Glutamatergic neuron (in vitro differentiated cells): ENCODE measurements around the gene ADIPOR2. TPM values are rescaled to one million over a fixed set of nuclear protein-coding genes. Genes with fewer than 3 reads are reported as not detected.

Experiments used
- DNase-seq: peaks from one replicate; pipeline ENCODE4 v3.0.0; 2022
- H3K27ac Mint-ChIP-seq: one replicate; pipeline ENCODE4 v1.8.0; 2020; ENCODE audit warnings: mild to moderate bottlenecking, mixed read lengths, inconsistent platforms; ENCODE audit not compliant: unreplicated experiment
- H3K27me3 Mint-ChIP-seq: one replicate; pipeline ENCODE4 v1.8.0; 2020; ENCODE audit warnings: mild to moderate bottlenecking, moderate library complexity, mixed read lengths, inconsistent platforms; ENCODE audit not compliant: unreplicated experiment
- H3K36me3 Mint-ChIP-seq: one replicate; pipeline ENCODE4 v1.8.0; 2020; ENCODE audit warnings: mild to moderate bottlenecking, mixed read lengths, inconsistent platforms; ENCODE audit not compliant: unreplicated experiment
- H3K4me1 Mint-ChIP-seq: one replicate; pipeline ENCODE4 v1.8.0; 2020; ENCODE audit warnings: mild to moderate bottlenecking, low read depth, mixed read lengths, inconsistent platforms; ENCODE audit not compliant: unreplicated experiment
- H3K4me3 Mint-ChIP-seq: one replicate; pipeline ENCODE4 v1.8.0; 2020; ENCODE audit warnings: mild to moderate bottlenecking, mixed read lengths, inconsistent platforms; ENCODE audit not compliant: unreplicated experiment
- H3K9me3 Mint-ChIP-seq: one replicate; pipeline ENCODE4 v1.8.0; 2020; ENCODE audit warnings: mild to moderate bottlenecking, moderate library complexity, mixed read lengths, inconsistent platforms; ENCODE audit not compliant: unreplicated experiment
- total RNA-seq: library from RNA; stranded (reverse); fragmentation: NEBNext Ultra II Directional; extraction: Animal tissue kit (Norgen Biotek cat#: 25700); gene quantifications from one replicate; pipeline ENCODE4 v1.2.1, GENCODE V29; 2021; ENCODE audit not compliant: unreplicated experiment
- TF ChIP-seq, protein P1 (sequence below): fragments of 200-600 bp; sonication (generic); IDR thresholded peaks from one replicate; pipeline ENCODE4 v1.5.0; 2021; ENCODE audit not compliant: partially characterized antibody, unreplicated experiment

ADIPOR2 gene
- total RNA-seq, 1 donor from 2014 or later: 43.3 TPM

DNA sequence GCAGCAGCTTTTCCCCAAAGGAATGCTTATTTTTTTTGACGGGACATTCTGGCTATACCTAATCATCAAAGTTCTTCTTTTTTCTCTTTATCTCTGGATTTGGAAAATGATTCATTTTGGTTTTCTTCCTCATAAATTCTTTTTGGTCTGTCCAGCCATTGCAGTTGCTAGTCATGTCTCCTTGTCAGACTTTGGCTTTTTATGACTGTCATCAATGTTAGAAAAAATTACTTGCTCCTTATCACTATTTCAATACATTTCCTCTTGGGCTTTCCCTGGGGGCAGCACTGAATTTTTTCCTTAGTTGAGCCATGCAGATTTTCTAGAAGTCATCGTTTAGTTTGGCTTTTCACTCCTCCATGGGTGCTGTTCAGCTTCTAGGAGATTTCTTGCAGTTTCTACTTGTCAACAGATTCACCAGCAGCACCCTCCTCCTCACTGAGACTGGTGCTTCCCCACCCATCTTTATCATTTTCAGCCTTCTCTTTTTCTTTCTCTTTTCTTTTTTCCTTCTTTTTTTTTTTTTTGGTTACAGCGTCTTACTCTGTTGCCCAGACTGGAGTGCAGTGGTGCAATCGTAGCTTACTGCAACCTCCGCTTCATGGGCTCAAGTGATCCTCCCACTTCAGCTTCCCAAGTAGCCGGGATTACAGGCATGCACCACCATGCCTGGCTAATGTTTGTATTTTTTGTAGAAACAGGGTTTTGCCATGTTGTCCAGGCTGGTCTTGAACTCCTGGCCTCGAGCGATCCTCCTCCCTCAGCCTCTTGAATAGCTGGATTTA, 5.2 kb downstream of the ADIPOR2 start:
- no peak overlapping the region for H3K27ac Mint-ChIP-seq
- no peaks in the 10 kb centered on the region for H3K27me3 Mint-ChIP-seq
- no peak for DNase-seq
- no peaks in the 10 kb centered on the region for H3K36me3 Mint-ChIP-seq
- peaks cover 16% of the 10 kb centered on the region for H3K4me1 Mint-ChIP-seq
- peaks cover 4% of the 10 kb centered on the region for H3K9me3 Mint-ChIP-seq
- no peak overlapping the region for H3K4me3 Mint-ChIP-seq
- TF ChIP-seq, protein P1, sequence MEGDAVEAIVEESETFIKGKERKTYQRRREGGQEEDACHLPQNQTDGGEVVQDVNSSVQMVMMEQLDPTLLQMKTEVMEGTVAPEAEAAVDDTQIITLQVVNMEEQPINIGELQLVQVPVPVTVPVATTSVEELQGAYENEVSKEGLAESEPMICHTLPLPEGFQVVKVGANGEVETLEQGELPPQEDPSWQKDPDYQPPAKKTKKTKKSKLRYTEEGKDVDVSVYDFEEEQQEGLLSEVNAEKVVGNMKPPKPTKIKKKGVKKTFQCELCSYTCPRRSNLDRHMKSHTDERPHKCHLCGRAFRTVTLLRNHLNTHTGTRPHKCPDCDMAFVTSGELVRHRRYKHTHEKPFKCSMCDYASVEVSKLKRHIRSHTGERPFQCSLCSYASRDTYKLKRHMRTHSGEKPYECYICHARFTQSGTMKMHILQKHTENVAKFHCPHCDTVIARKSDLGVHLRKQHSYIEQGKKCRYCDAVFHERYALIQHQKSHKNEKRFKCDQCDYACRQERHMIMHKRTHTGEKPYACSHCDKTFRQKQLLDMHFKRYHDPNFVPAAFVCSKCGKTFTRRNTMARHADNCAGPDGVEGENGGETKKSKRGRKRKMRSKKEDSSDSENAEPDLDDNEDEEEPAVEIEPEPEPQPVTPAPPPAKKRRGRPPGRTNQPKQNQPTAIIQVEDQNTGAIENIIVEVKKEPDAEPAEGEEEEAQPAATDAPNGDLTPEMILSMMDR: no peak

DNA sequence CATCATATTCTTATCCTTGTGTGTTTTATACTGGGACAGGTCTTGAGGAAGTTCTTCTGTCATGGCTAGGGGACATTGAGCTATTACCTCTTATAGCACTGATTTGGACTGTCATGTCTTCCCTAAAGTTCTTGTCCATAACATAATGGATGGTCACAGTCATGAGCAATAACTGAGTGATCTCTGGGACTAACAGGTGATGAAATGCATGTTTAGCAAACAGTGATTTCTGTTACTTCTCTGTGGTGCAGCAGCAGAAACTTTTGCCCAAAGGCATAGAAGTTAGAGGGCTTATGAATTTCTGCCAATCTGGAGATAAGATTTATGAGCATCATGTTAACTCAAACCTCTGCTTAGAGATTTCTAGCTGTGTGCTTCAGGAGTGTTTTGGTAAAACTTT, 5.9 kb downstream of the ADIPOR2 start:
- H3K4me3 Mint-ChIP-seq: no peak overlapping the region

DNA sequence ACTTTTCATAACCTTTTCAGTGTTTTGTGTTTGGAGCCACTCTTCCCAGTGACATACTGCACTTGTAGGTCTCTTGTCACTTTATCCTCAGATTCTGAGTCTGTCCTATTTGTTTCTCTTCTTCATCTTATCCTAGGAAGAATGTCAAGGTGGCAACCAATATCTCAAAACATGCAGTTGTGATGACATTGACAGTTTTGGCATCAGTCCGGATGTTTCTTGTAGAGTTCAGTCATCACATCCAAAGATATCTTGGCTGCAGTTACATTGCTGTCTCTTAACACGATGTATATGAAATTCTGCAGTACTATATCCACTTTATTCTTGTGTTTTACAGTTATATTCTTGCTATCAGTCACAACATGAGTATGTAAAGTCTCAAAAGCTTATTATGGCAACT, 6.4 kb downstream of the ADIPOR2 start:
- H3K27me3 Mint-ChIP-seq: no peaks in the 10 kb centered on the region
- H3K4me1 Mint-ChIP-seq: peaks cover 12% of the 10 kb centered on the region
- no peaks in the 10 kb centered on the region for H3K36me3 Mint-ChIP-seq
- no peak overlapping the region for H3K4me3 Mint-ChIP-seq
- no peak overlapping the region for H3K27ac Mint-ChIP-seq
- TF ChIP-seq, protein P1: no peak
- DNase-seq: no peak
- no peaks in the 10 kb centered on the region for H3K9me3 Mint-ChIP-seq

More for the DNA sequence above, 5.9 kb downstream of the ADIPOR2 start:
- no peak overlapping the region for H3K27ac Mint-ChIP-seq
- no peaks in the 10 kb centered on the region for H3K36me3 Mint-ChIP-seq
- H3K9me3 Mint-ChIP-seq: peaks cover under 1% of the 10 kb centered on the region
- no peak for DNase-seq
- peaks cover 16% of the 10 kb centered on the region for H3K4me1 Mint-ChIP-seq
- no peaks in the 10 kb centered on the region for H3K27me3 Mint-ChIP-seq
- TF ChIP-seq, protein P1: no peak

DNA sequence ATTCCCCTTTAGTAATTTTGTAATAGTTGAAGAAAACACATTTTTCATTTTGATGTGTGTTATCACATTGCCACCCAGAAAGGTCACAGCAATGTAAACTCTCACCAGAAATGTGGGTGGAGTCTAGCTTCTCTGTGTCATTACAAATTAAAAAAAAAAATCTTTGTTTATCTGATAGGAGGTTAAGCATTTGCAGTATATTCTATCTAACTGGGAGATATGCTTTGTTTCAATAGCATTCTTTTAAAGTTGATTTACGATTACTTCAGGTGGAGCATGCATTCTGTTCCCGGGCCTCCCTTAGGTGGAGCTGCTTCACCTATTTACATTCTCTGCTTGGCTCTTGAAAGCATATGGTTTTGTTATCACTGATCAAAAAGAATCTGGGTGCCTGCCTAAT, 7.8 kb downstream of the ADIPOR2 start:
- TF ChIP-seq, protein P1: no peak
- Mint-ChIP-seq H3K27ac (no peak overlapping the region), H3K9me3 (no peaks in the 10 kb centered on the region), H3K4me1 (peaks cover 10% of the 10 kb centered on the region), H3K4me3 (no peak overlapping the region), H3K36me3 (no peaks in the 10 kb centered on the region), H3K27me3 (no peaks in the 10 kb centered on the region)
- no peak for DNase-seq

DNA sequence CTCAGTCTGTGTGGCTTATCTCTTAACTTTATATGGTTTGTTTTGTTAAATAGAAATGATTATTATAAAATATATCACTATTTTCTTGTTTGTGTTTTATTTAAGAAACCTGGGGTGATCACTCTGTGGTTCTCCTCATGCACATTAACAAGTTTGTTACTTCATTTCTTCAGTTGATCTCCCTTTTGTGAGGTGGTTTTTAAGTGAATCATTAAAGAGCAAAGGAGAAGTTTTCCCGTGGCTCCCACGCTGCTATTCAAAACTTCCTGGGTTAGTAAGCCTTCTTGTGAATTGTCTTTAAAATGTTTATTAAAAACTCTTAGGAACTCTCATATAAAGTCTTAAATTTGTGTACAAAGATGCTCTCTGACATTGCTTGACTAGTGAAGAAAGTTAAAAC, 11.8 kb downstream of the ADIPOR2 start:
- H3K9me3 Mint-ChIP-seq: no peaks in the 10 kb centered on the region
- DNase-seq: no peak
- no peaks in the 10 kb centered on the region for H3K36me3 Mint-ChIP-seq
- H3K4me3 Mint-ChIP-seq: no peak overlapping the region
- H3K27ac Mint-ChIP-seq: no peak overlapping the region
- H3K27me3 Mint-ChIP-seq: no peaks in the 10 kb centered on the region
- TF ChIP-seq, protein P1: no peak
- no peaks in the 10 kb centered on the region for H3K4me1 Mint-ChIP-seq
